Neural progenitor cell (in vitro differentiated cells): ENCODE results near the gene GRID1.

ENCODE experiments used
- CTCF ChIP-seq: fragments of 200-600 bp; sonication (generic); IDR thresholded peaks from 2 replicates; pipeline ENCODE4 v1.5.1; 2017; ENCODE audit warnings: antibody characterized with exemption, mild to moderate bottlenecking
- EZH2 ChIP-seq: fragments of 200-600 bp; sonication (generic); IDR thresholded peaks from 2 replicates; pipeline ENCODE4 v1.6.1; 2017; ENCODE audit warnings: antibody characterized with exemption, mild to moderate bottlenecking, moderate library complexity
- EZH2phosphoT487 ChIP-seq: fragments of 200-600 bp; sonication (generic); IDR thresholded peaks from 2 replicates; pipeline ENCODE4 v1.6.1; 2017; ENCODE audit warnings: antibody characterized with exemption

DNA sequence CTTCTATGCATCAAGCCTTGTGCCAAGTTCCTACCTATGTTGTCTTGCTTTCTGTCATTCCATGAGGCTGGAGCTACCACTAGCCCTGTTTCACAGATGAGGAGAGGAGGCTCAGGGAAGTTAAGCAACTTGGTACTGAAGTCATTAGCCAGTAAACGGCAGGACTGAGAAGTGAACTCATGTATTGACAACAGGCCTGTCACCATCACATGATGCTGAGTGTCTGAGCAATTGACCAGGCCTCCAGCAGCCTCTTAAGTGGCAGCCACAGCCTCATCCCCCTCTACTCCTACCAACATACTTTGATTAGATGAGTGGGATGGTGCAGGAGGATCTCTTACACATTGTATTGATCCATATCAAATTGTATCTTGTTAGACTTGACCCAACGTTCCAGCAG, 317.6 kb downstream of the GRID1 start:
- TF ChIP-seq CTCF = no peak
- TF ChIP-seq EZH2phosphoT487 = no peak
- TF ChIP-seq EZH2 = no peak
